GM12875 (cell line): Measurements from ENCODE around the gene TM4SF4.

Experiments
- H3K4me3 ChIP-seq: one replicate; pipeline ENCODE4 v1.5.1; 2011; ENCODE audit warnings: low read depth, low read length, control low read depth
- TF ChIP-seq, protein P1 (sequence below): IDR thresholded peaks from 2 replicates; pipeline ENCODE4 v1.5.1; 2011; ENCODE audit warnings: low read depth, mild to moderate bottlenecking, control low read depth, inconsistent platforms, low read length, moderate library complexity, borderline replicate concordance; ENCODE audit not compliant: insufficient read depth

TM4SF4 gene

DNA sequence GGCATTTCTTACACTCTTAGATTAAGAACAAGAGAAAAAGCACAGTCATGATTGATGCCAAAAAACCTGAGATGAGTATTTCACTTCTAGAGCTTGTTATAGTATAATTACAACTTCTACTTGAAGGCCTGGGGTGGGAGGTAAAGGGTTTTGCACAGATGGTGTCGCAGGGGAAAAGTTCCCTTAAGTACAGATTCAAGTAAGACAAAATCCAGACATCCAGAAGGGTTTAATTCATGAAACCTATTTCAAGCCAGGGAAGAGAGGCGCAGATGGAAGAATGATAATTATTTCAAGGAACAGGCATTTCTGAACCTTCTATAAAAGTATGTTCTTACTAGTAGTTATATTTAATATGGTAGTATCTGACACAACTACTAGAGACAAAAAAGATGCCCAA, 70.6 kb downstream of the TM4SF4 start:
- TF ChIP-seq, protein P1, sequence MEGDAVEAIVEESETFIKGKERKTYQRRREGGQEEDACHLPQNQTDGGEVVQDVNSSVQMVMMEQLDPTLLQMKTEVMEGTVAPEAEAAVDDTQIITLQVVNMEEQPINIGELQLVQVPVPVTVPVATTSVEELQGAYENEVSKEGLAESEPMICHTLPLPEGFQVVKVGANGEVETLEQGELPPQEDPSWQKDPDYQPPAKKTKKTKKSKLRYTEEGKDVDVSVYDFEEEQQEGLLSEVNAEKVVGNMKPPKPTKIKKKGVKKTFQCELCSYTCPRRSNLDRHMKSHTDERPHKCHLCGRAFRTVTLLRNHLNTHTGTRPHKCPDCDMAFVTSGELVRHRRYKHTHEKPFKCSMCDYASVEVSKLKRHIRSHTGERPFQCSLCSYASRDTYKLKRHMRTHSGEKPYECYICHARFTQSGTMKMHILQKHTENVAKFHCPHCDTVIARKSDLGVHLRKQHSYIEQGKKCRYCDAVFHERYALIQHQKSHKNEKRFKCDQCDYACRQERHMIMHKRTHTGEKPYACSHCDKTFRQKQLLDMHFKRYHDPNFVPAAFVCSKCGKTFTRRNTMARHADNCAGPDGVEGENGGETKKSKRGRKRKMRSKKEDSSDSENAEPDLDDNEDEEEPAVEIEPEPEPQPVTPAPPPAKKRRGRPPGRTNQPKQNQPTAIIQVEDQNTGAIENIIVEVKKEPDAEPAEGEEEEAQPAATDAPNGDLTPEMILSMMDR, result no peak
- H3K4me3 ChIP-seq, result no peak overlapping the region

DNA sequence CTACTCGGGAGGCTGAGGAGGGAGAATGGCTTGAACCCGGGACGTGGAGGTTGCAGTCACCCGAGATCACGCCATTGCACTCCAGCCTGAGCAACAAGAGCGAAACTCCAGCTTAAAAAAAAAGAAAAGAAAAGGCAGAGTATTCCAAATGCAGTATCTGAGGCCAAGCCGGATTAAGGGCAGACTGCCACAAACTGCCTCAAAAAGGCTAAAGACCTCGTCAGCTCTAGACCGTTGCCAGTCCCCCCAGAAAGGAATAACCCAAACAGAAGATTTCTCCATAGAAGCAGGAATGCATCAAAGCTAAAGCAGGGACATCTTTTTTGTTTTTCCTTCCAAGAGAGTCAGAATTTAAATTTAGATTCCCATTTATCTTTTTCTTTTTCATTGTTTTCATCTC, 72.9 kb downstream of the TM4SF4 start:
- TF ChIP-seq, protein P1, result no peak
- H3K4me3 ChIP-seq, result no peak overlapping the region

DNA sequence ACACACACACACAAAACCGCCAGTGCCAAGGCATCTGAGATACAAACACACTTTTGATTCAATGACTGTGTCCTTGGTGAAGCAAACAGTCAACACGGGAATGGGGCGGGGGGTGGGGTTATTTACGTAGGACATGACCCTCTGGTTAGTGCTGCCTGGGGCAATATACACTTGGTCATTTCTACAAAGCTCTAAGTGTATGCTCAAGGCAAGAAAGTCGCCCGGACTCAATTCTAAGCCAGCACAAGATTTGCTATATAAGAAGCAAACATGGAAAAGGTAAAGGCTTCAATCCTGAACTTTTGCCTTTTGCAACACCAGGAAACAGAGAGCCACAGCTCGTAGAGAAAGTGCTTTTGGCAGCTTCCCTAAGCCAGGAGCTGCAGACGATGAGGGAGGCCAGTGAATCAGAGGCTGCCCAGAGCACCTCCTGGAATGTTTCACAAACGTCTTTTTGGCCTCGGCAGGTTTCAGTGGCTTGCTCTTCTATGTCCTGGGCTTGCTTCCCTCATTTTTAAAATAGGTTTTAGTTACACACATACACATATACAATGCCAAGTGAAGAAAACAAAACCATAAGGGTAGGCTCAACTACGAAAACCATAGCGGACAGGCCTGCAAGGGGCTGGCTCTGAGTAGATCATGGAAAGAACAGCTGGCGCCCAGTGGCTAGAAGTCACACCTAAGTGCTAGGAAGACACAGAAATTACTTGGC, 73.6 kb downstream of the TM4SF4 start:
- TF ChIP-seq, protein P1, result no peak
- no peak overlapping the region for H3K4me3 ChIP-seq

DNA sequence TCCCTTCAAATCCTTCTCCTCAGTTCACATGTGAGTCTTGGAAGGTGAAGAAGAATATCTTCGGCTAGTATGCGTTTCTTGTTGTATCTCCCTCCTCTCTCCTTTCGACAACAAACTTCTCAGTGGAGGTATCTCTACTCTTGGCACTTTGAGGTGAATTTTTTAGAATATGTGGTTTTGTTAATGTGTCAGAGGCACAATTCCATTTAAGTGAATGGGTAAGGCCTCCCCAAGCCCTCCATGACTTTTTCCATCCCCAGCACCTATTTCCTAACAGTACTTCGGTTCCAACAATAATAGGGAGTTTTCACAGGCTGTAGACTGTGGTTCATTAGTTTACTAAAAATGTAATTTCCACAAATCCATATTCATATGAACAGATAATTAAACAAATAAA, 74.2 kb downstream of the TM4SF4 start:
- no peak overlapping the region for H3K4me3 ChIP-seq

GRCh38 chr3:149551500-149551899, 77.0 kb downstream of the TM4SF4 start:
- no peak overlapping the region for H3K4me3 ChIP-seq
- TF ChIP-seq, protein P1, result no peak

More for the DNA sequence above, 74.2 kb downstream of the TM4SF4 start:
- TF ChIP-seq, protein P1, result no peak

DNA sequence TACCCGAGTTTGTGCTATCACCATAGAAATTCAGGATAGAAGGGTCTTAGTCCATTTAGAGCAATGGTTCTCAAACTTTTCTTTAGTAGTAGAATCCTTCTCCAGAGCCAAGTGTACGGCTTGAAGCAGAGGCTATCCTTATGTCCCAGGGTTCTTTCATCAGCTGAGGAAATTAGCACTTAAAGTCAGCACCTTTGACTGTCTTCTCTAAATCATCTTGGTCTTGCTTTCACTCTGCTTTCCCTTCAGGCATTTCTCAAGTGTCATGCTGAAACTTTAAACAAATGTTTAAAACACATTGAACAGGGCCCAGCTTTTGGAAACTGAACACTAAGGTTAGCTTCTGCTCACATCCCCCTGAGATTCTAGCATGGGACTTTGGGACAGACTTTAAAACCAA, 78.2 kb downstream of the TM4SF4 start:
- H3K4me3 ChIP-seq, result no peak overlapping the region
- TF ChIP-seq, protein P1, result no peak
